T-helper 17 cell (primary cell): Measurements from ENCODE around the gene FABP2. TPM values are rescaled to one million over a fixed set of nuclear protein-coding genes. Genes with fewer than 3 reads are reported as not detected.
"Not testable (repeated sequence)": the region's sequence is repeated elsewhere in the genome, so short reads cannot be mapped to it uniquely, and the experiment has no call there.

Experiments used
- ATAC-seq: fragments of 150-1000 bp; cut with Tn5 transposase; 2 replicates; pipeline ENCODE4 v1.10.0; 2021; ENCODE audit warnings: mild to moderate bottlenecking, moderate library complexity
- DNase-seq, 3 donors: peaks; one replicate each; pipeline versions ENCODE4 v3.0.0 to v3.0.0-alpha.2; 2020 to 2021
- H3K9me3 ChIP-seq: one replicate; pipeline ENCODE4 v1.7.0; 2013; ENCODE audit warnings: low read length, mild to moderate bottlenecking; ENCODE audit not compliant: control insufficient read depth, poor library complexity, severe bottlenecking
- H3K27ac Mint-ChIP-seq: one replicate; pipeline ENCODE4 v1.8.0; 2022; ENCODE audit warnings: mild to moderate bottlenecking, moderate library complexity, mixed read lengths
- H3K27me3 Mint-ChIP-seq: one replicate; pipeline ENCODE4 v1.8.0; 2022; ENCODE audit warnings: mixed read lengths
- H3K36me3 Mint-ChIP-seq: one replicate; pipeline ENCODE4 v1.8.0; 2022; ENCODE audit warnings: low read depth, mixed read lengths
- H3K4me1 Mint-ChIP-seq: one replicate; pipeline ENCODE4 v1.8.0; 2022; ENCODE audit warnings: mild to moderate bottlenecking, mixed read lengths
- H3K4me3 Mint-ChIP-seq: one replicate; pipeline ENCODE4 v1.8.0; 2022; ENCODE audit warnings: mild to moderate bottlenecking, moderate library complexity, mixed read lengths
- total RNA-seq, 4 donors: library from RNA in 2 of 4; stranded (reverse) in 2 of 4; gene quantifications; one replicate each; pipeline ENCODE4 v1.2.3 and lab custom pipeline; 2022 to 2026

The FABP2 gene
- total RNA-seq, 2 donors from 2014 or later: not detected

- H3K4me3 Mint-ChIP-seq: no peak overlapping the region
- H3K9me3 ChIP-seq: no peaks in the 10 kb centered on the region
- peaks cover 4% of the 10 kb centered on the region for H3K36me3 Mint-ChIP-seq
- no peak overlapping the region for H3K27ac Mint-ChIP-seq
- DNase-seq: no peak
- peaks cover 36% of the 10 kb centered on the region for H3K4me1 Mint-ChIP-seq
- ATAC-seq: no peak
- no peaks in the 10 kb centered on the region for H3K27me3 Mint-ChIP-seq
These were observed 19.7 kb downstream of the FABP2 start for GRCh38 chr4:119302073-119302832.

GRCh38 chr4:119300101-119300978, 21.6 kb downstream of the FABP2 start:
- ATAC-seq: peak; percentile 96

GRCh38 chr4:119299741-119300100, 22.2 kb downstream of the FABP2 start:
- peak overlapping the region; percentile 98 for H3K4me3 Mint-ChIP-seq

More at GRCh38 chr4:119300101-119300978, 21.6 kb downstream of the FABP2 start:
- peaks cover 31% of the 10 kb centered on the region for H3K4me1 Mint-ChIP-seq
- H3K27ac Mint-ChIP-seq: peak overlapping the region; percentile 100
- H3K36me3 Mint-ChIP-seq: peaks cover 6% of the 10 kb centered on the region
- no peaks in the 10 kb centered on the region for H3K9me3 ChIP-seq
- peak overlapping the region; percentile 98 for H3K4me3 Mint-ChIP-seq
- DNase-seq: peak; percentile 79 to 83 (median 81)
- no peaks in the 10 kb centered on the region for H3K27me3 Mint-ChIP-seq

GRCh38 chr4:119299260-119299671, 22.7 kb downstream of the FABP2 start:
- Mint-ChIP-seq H3K4me1 (peaks cover 31% of the 10 kb centered on the region), H3K27ac (peak overlapping the region; percentile 100), H3K4me3 (peak overlapping the region; percentile 98), H3K27me3 (no peaks in the 10 kb centered on the region), H3K36me3 (peaks cover 6% of the 10 kb centered on the region)
- H3K9me3 ChIP-seq: no peaks in the 10 kb centered on the region
- DNase-seq (no peak), ATAC-seq (no peak)

More at GRCh38 chr4:119299741-119300100, 22.2 kb downstream of the FABP2 start:
- no peaks in the 10 kb centered on the region for H3K9me3 ChIP-seq
- ATAC-seq: peak; percentile 9
- no peaks in the 10 kb centered on the region for H3K27me3 Mint-ChIP-seq
- peaks cover 6% of the 10 kb centered on the region for H3K36me3 Mint-ChIP-seq
- no peak for DNase-seq
- H3K27ac Mint-ChIP-seq: peak overlapping the region; percentile 100
- peaks cover 31% of the 10 kb centered on the region for H3K4me1 Mint-ChIP-seq

- Mint-ChIP-seq H3K4me3 (no peak overlapping the region), H3K4me1 (peaks cover 31% of the 10 kb centered on the region), H3K27ac (peak overlapping the region; percentile 100), H3K27me3 (no peaks in the 10 kb centered on the region), H3K36me3 (peaks cover 4% of the 10 kb centered on the region)
- DNase-seq (no peak), ATAC-seq (no peak)
- H3K9me3 ChIP-seq: no peaks in the 10 kb centered on the region
These were observed 24.1 kb downstream of the FABP2 start for GRCh38 chr4:119297795-119298194.

GRCh38 chr4:119296356-119296755, 25.6 kb downstream of the FABP2 start:
- DNase-seq: no peak
- Mint-ChIP-seq H3K4me1 (peaks cover 29% of the 10 kb centered on the region), H3K27ac (peak overlapping the region; percentile 29), H3K4me3 (no peak overlapping the region), H3K36me3 (peaks cover 4% of the 10 kb centered on the region), H3K27me3 (no peaks in the 10 kb centered on the region)
- no peak for ATAC-seq
- no peaks in the 10 kb centered on the region for H3K9me3 ChIP-seq

GRCh38 chr4:119290598-119290997, 31.3 kb downstream of the FABP2 start:
- ATAC-seq (no peak), DNase-seq (no peak)
- no peaks in the 10 kb centered on the region for H3K36me3 Mint-ChIP-seq
- H3K27me3 Mint-ChIP-seq: no peaks in the 10 kb centered on the region
- no peak overlapping the region for H3K4me3 Mint-ChIP-seq
- no peaks in the 10 kb centered on the region for H3K4me1 Mint-ChIP-seq
- H3K27ac Mint-ChIP-seq: no peak overlapping the region
- no peaks in the 10 kb centered on the region for H3K9me3 ChIP-seq

GRCh38 chr4:119289313-119289712, 32.6 kb downstream of the FABP2 start:
- ATAC-seq (no peak), DNase-seq (no peak)
- peaks cover 3% of the 10 kb centered on the region for H3K36me3 Mint-ChIP-seq
- no peaks in the 10 kb centered on the region for H3K9me3 ChIP-seq
- no peaks in the 10 kb centered on the region for H3K27me3 Mint-ChIP-seq
- no peak overlapping the region for H3K27ac Mint-ChIP-seq
- peaks cover 7% of the 10 kb centered on the region for H3K4me1 Mint-ChIP-seq
- no peak overlapping the region for H3K4me3 Mint-ChIP-seq

- Mint-ChIP-seq H3K27me3 (no peaks in the 10 kb centered on the region), H3K27ac (no peak overlapping the region), H3K4me1 (peaks cover 24% of the 10 kb centered on the region), H3K4me3 (no peak overlapping the region), H3K36me3 (peaks cover 6% of the 10 kb centered on the region)
- no peaks in the 10 kb centered on the region for H3K9me3 ChIP-seq
- DNase-seq: peak in 1 of 3 donors; percentile 7
- ATAC-seq: peak; percentile 41
These were observed 35.4 kb downstream of the FABP2 start for GRCh38 chr4:119286377-119287002.

- H3K9me3 ChIP-seq: no peaks in the 10 kb centered on the region
- peaks cover 6% of the 10 kb centered on the region for H3K36me3 Mint-ChIP-seq
- H3K4me3 Mint-ChIP-seq: peak overlapping the region; percentile 92
- no peaks in the 10 kb centered on the region for H3K27me3 Mint-ChIP-seq
- DNase-seq (no peak), ATAC-seq (no peak)
- peak overlapping the region; percentile 92 for H3K27ac Mint-ChIP-seq
- peaks cover 34% of the 10 kb centered on the region for H3K4me1 Mint-ChIP-seq
These were observed 36.8 kb downstream of the FABP2 start for GRCh38 chr4:119284876-119285780.

GRCh38 chr4:119281393-119281792, 40.5 kb downstream of the FABP2 start:
- ATAC-seq (no peak), DNase-seq (no peak)
- H3K4me1 Mint-ChIP-seq: peaks cover 34% of the 10 kb centered on the region
- no peaks in the 10 kb centered on the region for H3K27me3 Mint-ChIP-seq
- no peak overlapping the region for H3K4me3 Mint-ChIP-seq
- no peaks in the 10 kb centered on the region for H3K9me3 ChIP-seq
- H3K27ac Mint-ChIP-seq: peak overlapping the region; percentile 45
- H3K36me3 Mint-ChIP-seq: peaks cover 6% of the 10 kb centered on the region

GRCh38 chr4:119279945-119280344, 42.0 kb downstream of the FABP2 start:
- not testable (repeated sequence) for H3K27me3 Mint-ChIP-seq, ATAC-seq, H3K27ac Mint-ChIP-seq, DNase-seq, H3K36me3 Mint-ChIP-seq, H3K9me3 ChIP-seq
- peaks cover 31% of the 10 kb centered on the region for H3K4me1 Mint-ChIP-seq
- peak overlapping the region; percentile 57 for H3K4me3 Mint-ChIP-seq
